Measurements from ENCODE around the gene CNTN5. TPM values are rescaled to one million over a fixed set of nuclear protein-coding genes. Genes with fewer than 3 reads are reported as not detected.
"Not testable (repeated sequence)": the region's sequence is repeated elsewhere in the genome, so short reads cannot be mapped to it uniquely, and the experiment has no call there.

Gene CNTN5
- total RNA-seq, 2 experiments from 2014 or later: not detected

- no peak for ATAC-seq
- H3K27me3 Mint-ChIP-seq: no peaks in the 10 kb centered on the region
- no peaks in the 10 kb centered on the region for H3K36me3 Mint-ChIP-seq (ENCODE audit: low read depth)
- H3K27ac Mint-ChIP-seq: no peak overlapping the region
- ChIA-PET CTCF (no interaction called here), POLR2A (no interaction called here)
- intact Hi-C loops (cut with micrococcal nuclease): no loop called here
- TF ChIP-seq CTCF (IDR thresholded peaks at IDR 0.05): no peak
- H3K4me1 Mint-ChIP-seq (ENCODE audit: low read depth): no peaks in the 10 kb centered on the region
- peaks cover 4% of the 10 kb centered on the region for H3K9me3 Mint-ChIP-seq
- no peak overlapping the region for H3K4me3 Mint-ChIP-seq
- DNase-seq: no peak
Observed at GRCh38 chr11:99117603-99118002, 96.9 kb downstream of the CNTN5 start.

GRCh38 chr11:99133862-99134261, 113.1 kb downstream of the CNTN5 start:
- DNase-seq; H3K36me3 Mint-ChIP-seq (ENCODE audit: low read depth); ATAC-seq; H3K4me1 Mint-ChIP-seq (ENCODE audit: low read depth); CTCF ChIA-PET; intact Hi-C loops (cut with micrococcal nuclease); H3K27me3 Mint-ChIP-seq; H3K4me3 Mint-ChIP-seq; H3K27ac Mint-ChIP-seq; POLR2A ChIA-PET: not testable (repeated sequence)
- H3K9me3 Mint-ChIP-seq: peaks cover 27% of the 10 kb centered on the region

GRCh38 chr11:99135508-99135907, 114.8 kb downstream of the CNTN5 start:
- ChIA-PET POLR2A (no interaction called here), CTCF (no interaction called here)
- no peak overlapping the region for H3K4me3 Mint-ChIP-seq
- intact Hi-C loops (cut with micrococcal nuclease): no loop called here
- no peaks in the 10 kb centered on the region for H3K4me1 Mint-ChIP-seq (ENCODE audit: low read depth)
- H3K27me3 Mint-ChIP-seq: no peaks in the 10 kb centered on the region
- H3K27ac Mint-ChIP-seq: no peak overlapping the region
- DNase-seq (no peak), ATAC-seq (no peak)
- peaks cover 15% of the 10 kb centered on the region for H3K9me3 Mint-ChIP-seq
- no peak for TF ChIP-seq CTCF (IDR thresholded peaks at IDR 0.05)
- H3K36me3 Mint-ChIP-seq (ENCODE audit: low read depth): no peaks in the 10 kb centered on the region

- no peaks in the 10 kb centered on the region for H3K36me3 Mint-ChIP-seq (ENCODE audit: low read depth)
- no peaks in the 10 kb centered on the region for H3K27me3 Mint-ChIP-seq
- TF ChIP-seq CTCF (IDR thresholded peaks at IDR 0.05): no peak
- no peak for DNase-seq
- no peak overlapping the region for H3K4me3 Mint-ChIP-seq
- ATAC-seq: no peak
- H3K9me3 Mint-ChIP-seq: peaks cover 17% of the 10 kb centered on the region
- no peaks in the 10 kb centered on the region for H3K4me1 Mint-ChIP-seq (ENCODE audit: low read depth)
- POLR2A ChIA-PET: no interaction called here
- intact Hi-C loops (cut with micrococcal nuclease): no loop called here
- no peak overlapping the region for H3K27ac Mint-ChIP-seq
- CTCF ChIA-PET: no interaction called here
Observed at GRCh38 chr11:99142237-99142636, 121.5 kb downstream of the CNTN5 start.

- intact Hi-C loops (cut with micrococcal nuclease): no loop called here
- Mint-ChIP-seq H3K9me3 (peaks cover 5% of the 10 kb centered on the region), H3K36me3 (ENCODE audit: low read depth) (no peaks in the 10 kb centered on the region), H3K27ac (no peak overlapping the region), H3K4me1 (ENCODE audit: low read depth) (no peaks in the 10 kb centered on the region), H3K4me3 (no peak overlapping the region), H3K27me3 (no peaks in the 10 kb centered on the region)
- CTCF ChIA-PET: no interaction called here
- ATAC-seq (no peak), DNase-seq (no peak)
- POLR2A ChIA-PET: no interaction called here
- TF ChIP-seq CTCF (IDR thresholded peaks at IDR 0.05): no peak
Observed at GRCh38 chr11:99148352-99148751, 127.6 kb downstream of the CNTN5 start.

GRCh38 chr11:99154277-99154676, 133.5 kb downstream of the CNTN5 start:
- ChIA-PET CTCF (no interaction called here), POLR2A (no interaction called here)
- DNase-seq (no peak), ATAC-seq (no peak)
- H3K4me1 Mint-ChIP-seq (ENCODE audit: low read depth): no peaks in the 10 kb centered on the region
- intact Hi-C loops (cut with micrococcal nuclease): no loop called here
- H3K27ac Mint-ChIP-seq: no peak overlapping the region
- no peak overlapping the region for H3K4me3 Mint-ChIP-seq
- H3K27me3 Mint-ChIP-seq: no peaks in the 10 kb centered on the region
- peaks cover 4% of the 10 kb centered on the region for H3K9me3 Mint-ChIP-seq
- no peak for TF ChIP-seq CTCF (IDR thresholded peaks at IDR 0.05)
- no peaks in the 10 kb centered on the region for H3K36me3 Mint-ChIP-seq (ENCODE audit: low read depth)

Measured in activated CD8-positive, alpha-beta T cell treated with anti-CD3 and anti-CD28 coated beads for 36 hours (primary cell).